ENCODE results near the gene EPHX1.

DNA sequence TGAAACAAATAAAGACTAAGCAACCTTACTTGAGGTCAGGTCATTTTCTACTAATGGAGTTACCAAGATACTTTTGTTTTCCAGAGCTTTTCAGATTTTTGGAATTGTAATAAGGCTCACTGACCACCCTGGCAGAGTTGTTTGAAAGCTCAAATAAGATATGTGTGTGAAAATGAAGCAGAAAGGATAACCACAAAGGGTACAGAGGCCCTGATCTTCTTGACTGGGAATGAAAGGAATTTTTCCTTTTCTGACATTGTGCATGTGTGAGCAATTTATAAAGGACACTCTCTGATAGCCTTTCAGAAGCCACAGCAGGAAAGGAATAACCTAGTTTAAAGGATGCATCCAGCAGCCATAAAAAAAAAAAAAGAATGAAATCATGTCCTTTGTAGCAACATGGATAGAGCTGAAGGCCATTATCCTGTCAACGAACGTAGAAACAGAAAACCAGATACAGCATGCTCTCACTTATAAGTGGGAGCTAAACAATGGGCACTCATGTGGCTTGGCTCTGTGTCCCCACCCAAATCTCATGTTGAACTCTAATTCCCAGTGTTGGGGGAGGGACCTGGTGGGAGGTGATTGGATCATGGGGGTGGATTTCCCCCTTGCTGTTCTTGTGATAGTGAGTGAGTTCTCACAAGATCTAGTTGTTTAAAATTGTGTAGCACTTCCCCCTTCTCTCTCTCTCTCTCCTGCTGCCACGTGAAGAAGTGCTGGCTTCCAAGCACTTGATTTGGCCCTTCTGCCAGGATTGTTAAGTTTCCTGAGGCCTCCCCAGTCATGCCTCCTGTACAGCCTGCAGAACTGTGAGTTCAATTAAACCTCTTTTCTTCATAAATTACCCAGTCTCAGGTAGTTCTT, 35.4 kb upstream of the EPHX1 start:
- TF ChIP-seq POLR2A (IDR thresholded peaks at IDR 0.05) (no peak), POLR2AphosphoS5 (IDR thresholded peaks at IDR 0.05) (no peak)
- TF ChIP-seq, protein P1, sequence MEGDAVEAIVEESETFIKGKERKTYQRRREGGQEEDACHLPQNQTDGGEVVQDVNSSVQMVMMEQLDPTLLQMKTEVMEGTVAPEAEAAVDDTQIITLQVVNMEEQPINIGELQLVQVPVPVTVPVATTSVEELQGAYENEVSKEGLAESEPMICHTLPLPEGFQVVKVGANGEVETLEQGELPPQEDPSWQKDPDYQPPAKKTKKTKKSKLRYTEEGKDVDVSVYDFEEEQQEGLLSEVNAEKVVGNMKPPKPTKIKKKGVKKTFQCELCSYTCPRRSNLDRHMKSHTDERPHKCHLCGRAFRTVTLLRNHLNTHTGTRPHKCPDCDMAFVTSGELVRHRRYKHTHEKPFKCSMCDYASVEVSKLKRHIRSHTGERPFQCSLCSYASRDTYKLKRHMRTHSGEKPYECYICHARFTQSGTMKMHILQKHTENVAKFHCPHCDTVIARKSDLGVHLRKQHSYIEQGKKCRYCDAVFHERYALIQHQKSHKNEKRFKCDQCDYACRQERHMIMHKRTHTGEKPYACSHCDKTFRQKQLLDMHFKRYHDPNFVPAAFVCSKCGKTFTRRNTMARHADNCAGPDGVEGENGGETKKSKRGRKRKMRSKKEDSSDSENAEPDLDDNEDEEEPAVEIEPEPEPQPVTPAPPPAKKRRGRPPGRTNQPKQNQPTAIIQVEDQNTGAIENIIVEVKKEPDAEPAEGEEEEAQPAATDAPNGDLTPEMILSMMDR (IDR thresholded peaks at IDR 0.05), result no peak

All from breast epithelium (tissue), 3 donors.